ENCODE data around the gene TFF1.
"Not testable (repeated sequence)": the region's sequence is repeated elsewhere in the genome, so short reads cannot be mapped to it uniquely, and the experiment has no call there.

The TFF1 gene

DNA sequence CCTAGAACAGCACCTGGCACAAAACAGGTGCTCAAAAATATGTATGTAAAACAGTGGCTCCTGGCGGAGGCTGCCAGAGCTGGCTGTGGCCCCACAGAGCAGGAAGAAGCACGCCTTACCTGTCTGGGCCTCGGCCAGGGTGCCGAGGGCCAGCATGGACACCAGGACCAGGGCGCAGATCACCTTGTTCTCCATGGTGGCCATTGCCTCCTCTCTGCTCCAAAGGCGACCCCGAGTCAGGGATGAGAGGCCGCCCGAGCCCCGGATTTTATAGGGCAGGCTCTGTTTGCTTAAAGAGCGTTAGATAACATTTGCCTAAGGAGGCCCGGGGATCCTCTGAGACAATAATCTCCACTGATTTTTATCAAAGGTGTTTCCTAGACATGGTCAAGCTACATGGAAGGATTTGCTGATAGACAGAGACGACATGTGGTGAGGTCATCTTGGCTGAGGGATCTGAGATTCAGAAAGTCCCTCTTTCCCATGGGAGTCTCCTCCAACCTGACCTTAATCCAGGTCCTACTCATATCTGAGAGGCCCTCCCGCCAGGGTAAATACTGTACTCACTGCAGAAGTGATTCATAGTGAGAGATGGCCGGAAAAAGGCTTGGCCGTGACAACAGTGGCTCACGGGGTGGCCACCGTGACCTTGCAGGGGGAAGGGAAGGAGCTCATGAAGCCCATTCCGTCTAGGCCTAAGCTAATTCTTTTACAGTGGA lies at the start of gene TFF1:
TFF1 (minus strand) TSS at position 244 of the 719 bp plus-strand sequence; CDS start at position 204, 40 bp downstream.
- H3K4me3 ChIP-seq (ENCODE audit: low read length), result no peak within 1 kb of the TSS
- H3K27me3 ChIP-seq (ENCODE audit: insufficient read depth, low read length), result no peaks in the 10 kb centered on the region
- H3K4me1 ChIP-seq (ENCODE audit: insufficient read depth, low read length), result no peaks in the 10 kb centered on the region
- no peak within 1 kb of the TSS for H2AFZ ChIP-seq (ENCODE audit: low read depth, low read length)
- H3K36me3 ChIP-seq (ENCODE audit: insufficient read depth, low read length), result no peaks in the 10 kb centered on the region
- no peaks in the 10 kb centered on the region for H3K9me3 ChIP-seq (ENCODE audit: low read length)

DNA sequence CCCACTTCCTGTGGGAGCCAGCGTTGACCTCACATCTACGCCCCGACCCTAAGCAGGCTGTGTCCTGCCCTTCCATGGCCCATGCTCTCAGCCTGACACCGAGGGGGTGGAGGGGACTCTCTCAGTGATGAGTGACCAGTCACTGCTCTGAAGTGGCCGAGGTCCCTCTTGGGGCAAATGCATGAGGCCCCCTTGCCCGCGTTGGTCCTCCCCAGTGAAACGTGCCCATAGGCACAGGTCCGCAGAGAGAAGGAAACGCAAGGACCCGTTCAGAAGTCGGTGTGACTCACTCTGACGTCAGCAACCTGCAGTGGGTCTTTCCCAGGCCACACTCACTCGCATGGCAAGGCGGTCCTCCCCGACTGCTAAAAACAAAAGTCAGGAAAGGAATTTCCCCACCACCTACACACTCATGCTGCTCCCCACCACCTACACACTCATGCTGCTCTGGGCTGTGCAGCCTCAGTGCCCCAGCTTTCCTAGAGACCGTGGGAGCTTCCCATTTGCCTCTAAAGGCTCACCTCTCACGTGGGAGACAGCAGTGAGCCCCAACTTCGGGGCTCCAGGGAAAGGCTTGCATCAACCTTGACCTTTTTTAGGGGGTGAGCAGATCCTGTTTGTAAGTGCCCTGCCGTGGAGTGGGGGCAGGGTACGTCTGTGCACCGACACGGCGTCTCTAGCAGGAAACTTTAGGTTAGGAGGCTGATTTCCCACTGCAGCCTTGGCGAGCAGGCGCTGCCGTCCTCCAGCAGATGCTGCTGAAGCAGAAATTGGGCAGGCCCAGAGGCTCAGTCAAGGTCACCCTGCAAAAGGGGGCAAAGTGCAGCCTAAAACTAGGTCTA lies 48.8 kb upstream of the TFF1 start:
- Histone ChIP-seq H3K9me3 (ENCODE audit: low read length) (no peaks in the 10 kb centered on the region), H2AFZ (ENCODE audit: low read depth, low read length) (no peak overlapping the region), H3K4me1 (ENCODE audit: insufficient read depth, low read length) (no peaks in the 10 kb centered on the region), H3K36me3 (ENCODE audit: insufficient read depth, low read length) (no peaks in the 10 kb centered on the region), H3K4me3 (ENCODE audit: low read length) (no peak overlapping the region), H3K27me3 (ENCODE audit: insufficient read depth, low read length) (peaks cover 10% of the 10 kb centered on the region)

DNA sequence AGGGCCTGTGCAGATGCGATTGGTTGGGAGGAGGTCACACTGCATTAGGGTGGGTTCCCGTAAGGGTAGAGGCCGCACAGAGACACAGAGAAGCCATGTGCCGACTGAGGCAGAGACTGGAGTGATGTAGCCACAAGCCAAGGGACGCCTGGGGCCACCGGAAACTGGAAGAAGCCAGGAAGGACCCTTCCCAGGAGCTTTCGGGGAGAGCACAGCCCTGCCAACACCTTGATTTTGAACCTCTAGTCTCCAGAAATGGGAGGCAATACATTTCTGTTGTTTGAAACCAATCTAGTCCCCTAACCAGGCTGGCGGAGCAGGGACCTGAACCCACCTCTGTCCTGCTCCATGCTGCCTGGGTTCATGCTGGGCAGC lies 48.2 kb upstream of the TFF1 start:
- Histone ChIP-seq H2AFZ (ENCODE audit: low read depth, low read length) (no peak overlapping the region), H3K36me3 (ENCODE audit: insufficient read depth, low read length) (no peaks in the 10 kb centered on the region), H3K9me3 (ENCODE audit: low read length) (no peaks in the 10 kb centered on the region), H3K27me3 (ENCODE audit: insufficient read depth, low read length) (peaks cover 10% of the 10 kb centered on the region), H3K4me1 (ENCODE audit: insufficient read depth, low read length) (no peaks in the 10 kb centered on the region), H3K4me3 (ENCODE audit: low read length) (no peak overlapping the region)

DNA sequence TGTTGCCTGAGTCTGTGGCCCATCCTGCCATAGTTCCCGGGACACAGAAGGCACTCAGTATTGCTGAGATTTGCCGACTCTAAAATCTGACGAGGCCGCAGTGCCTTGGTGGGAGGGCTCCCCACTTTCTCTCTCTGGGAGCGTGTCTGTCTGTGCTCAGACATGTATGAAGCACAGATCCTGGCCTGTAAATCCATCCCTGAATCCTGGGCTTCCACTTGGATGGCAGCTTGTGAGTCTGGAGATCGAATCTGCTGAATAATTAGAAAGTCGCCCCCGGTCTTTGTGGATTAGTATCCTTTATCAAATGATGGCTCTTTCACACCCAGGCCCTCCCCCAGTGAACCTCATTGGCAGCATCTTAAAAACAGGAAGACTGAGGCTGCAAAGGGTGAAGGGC lies 47.7 kb upstream of the TFF1 start:
- no peaks in the 10 kb centered on the region for H3K36me3 ChIP-seq (ENCODE audit: insufficient read depth, low read length)
- peaks cover 10% of the 10 kb centered on the region for H3K27me3 ChIP-seq (ENCODE audit: insufficient read depth, low read length)
- H3K4me3 ChIP-seq (ENCODE audit: low read length), result no peak overlapping the region
- H2AFZ ChIP-seq (ENCODE audit: low read depth, low read length), result no peak overlapping the region
- H3K4me1 ChIP-seq (ENCODE audit: insufficient read depth, low read length), result no peaks in the 10 kb centered on the region
- no peaks in the 10 kb centered on the region for H3K9me3 ChIP-seq (ENCODE audit: low read length)

DNA sequence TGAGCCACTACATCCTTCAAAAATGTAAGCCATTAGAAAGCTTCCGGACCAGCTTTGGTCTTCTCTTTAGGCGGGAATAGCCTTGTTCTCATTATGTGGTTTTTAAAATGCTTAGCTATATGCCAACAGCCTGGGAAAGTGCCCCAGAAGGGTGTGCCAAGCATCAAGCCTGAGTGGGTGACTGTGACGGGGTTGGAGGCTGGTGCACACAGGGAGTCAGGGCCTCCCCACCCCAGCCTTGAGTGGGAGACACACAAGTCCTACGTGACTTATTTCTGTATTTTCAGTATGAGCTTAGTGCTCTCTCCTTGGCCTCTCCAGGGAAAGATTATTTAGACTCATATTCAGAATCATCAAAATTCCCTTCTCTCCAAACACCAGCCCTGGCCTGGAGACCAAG lies 47.2 kb upstream of the TFF1 start:
- Histone ChIP-seq H2AFZ (ENCODE audit: low read depth, low read length) (no peak overlapping the region), H3K4me3 (ENCODE audit: low read length) (no peak overlapping the region), H3K36me3 (ENCODE audit: insufficient read depth, low read length) (no peaks in the 10 kb centered on the region), H3K27me3 (ENCODE audit: insufficient read depth, low read length) (peaks cover 10% of the 10 kb centered on the region), H3K9me3 (ENCODE audit: low read length) (no peaks in the 10 kb centered on the region), H3K4me1 (ENCODE audit: insufficient read depth, low read length) (no peaks in the 10 kb centered on the region)

DNA sequence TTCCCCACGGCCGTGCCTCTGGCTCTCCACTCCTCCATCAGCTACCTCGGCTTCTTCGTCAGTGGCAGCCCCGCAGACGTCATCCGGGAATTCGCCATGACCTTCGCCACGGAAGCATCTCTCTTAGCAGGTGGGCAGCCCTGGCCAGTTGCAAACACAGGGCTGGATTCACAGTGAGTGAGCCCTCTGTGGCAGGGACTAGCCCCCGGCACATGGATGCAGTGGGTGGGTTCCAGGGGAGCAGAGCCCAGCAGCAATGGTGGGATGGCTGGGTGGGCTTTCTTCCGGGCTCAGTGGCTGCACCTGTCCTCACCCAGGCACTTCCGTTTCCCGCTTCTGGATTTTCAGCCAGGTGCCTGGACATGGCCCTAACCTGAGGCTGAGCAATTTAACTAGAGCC lies 46.8 kb upstream of the TFF1 start:
- Histone ChIP-seq H3K9me3 (ENCODE audit: low read length) (no peaks in the 10 kb centered on the region), H3K4me1 (ENCODE audit: insufficient read depth, low read length) (no peaks in the 10 kb centered on the region), H3K36me3 (ENCODE audit: insufficient read depth, low read length) (no peaks in the 10 kb centered on the region), H3K4me3 (ENCODE audit: low read length) (no peak overlapping the region), H3K27me3 (ENCODE audit: insufficient read depth, low read length) (peaks cover 10% of the 10 kb centered on the region), H2AFZ (ENCODE audit: low read depth, low read length) (no peak overlapping the region)

DNA sequence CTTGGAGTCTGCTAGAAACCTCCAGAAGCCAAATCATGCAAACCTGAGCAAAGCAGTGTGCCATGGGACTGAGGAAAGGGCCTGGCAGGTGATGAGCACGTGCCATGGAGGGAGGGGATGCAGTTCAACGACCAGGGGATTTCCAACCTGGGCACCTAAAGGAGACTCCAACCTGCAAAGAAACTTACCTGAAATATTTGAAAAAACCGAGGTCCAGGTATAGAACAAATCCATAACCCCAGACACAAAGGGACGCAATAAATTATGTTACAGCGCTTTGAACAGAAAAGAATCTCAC lies 46.2 kb upstream of the TFF1 start:
- peaks cover 10% of the 10 kb centered on the region for H3K27me3 ChIP-seq (ENCODE audit: insufficient read depth, low read length)

DNA sequence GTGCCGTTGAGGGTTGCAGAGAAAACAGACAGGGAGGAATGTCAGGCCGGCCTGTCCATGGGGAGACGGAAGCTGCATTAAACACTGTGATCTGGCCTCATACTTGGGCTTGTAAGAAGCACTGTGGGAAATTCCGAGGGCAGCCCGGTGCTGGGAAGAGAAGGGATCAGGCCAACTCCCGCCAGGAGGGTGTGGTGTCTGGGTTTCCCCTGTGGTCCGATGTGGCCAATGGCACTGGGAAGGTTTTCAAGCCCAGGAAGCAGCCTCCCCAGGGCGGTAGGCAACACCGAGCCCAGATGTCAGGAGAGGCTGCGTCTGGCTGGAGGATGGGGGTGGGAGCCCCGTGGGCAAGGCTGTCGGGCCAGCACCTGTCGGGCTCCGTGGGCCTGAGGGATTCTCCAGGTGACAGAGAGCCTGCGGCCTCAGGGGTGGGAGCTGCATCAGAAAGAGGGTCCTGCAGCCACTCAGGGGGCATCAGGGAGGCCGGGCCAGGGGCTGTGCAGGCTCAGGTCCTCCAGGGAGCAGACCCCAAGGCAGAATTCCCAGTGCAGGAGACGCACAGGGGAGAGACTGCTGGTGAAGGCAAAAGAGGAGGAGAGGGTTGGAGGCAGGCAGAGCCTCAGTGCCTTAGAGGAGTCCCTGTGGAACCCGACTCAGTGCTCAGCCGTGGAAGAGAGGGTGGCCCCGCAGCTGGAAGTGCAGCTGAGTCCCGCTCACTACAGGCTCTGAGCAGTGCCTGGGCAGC lies 45.7 kb upstream of the TFF1 start:
- no peaks in the 10 kb centered on the region for H3K4me1 ChIP-seq (ENCODE audit: insufficient read depth, low read length)
- H2AFZ ChIP-seq (ENCODE audit: low read depth, low read length), result no peak overlapping the region
- no peak overlapping the region for H3K4me3 ChIP-seq (ENCODE audit: low read length)
- no peaks in the 10 kb centered on the region for H3K36me3 ChIP-seq (ENCODE audit: insufficient read depth, low read length)
- H3K9me3 ChIP-seq (ENCODE audit: low read length), result no peaks in the 10 kb centered on the region
- H3K27me3 ChIP-seq (ENCODE audit: insufficient read depth, low read length), result peaks cover 12% of the 10 kb centered on the region

More for the DNA sequence above, 46.2 kb upstream of the TFF1 start:
- H3K4me1 ChIP-seq (ENCODE audit: insufficient read depth, low read length), result no peaks in the 10 kb centered on the region
- H3K9me3 ChIP-seq (ENCODE audit: low read length), result no peaks in the 10 kb centered on the region
- H2AFZ ChIP-seq (ENCODE audit: low read depth, low read length), result no peak overlapping the region
- no peaks in the 10 kb centered on the region for H3K36me3 ChIP-seq (ENCODE audit: insufficient read depth, low read length)
- no peak overlapping the region for H3K4me3 ChIP-seq (ENCODE audit: low read length)

DNA sequence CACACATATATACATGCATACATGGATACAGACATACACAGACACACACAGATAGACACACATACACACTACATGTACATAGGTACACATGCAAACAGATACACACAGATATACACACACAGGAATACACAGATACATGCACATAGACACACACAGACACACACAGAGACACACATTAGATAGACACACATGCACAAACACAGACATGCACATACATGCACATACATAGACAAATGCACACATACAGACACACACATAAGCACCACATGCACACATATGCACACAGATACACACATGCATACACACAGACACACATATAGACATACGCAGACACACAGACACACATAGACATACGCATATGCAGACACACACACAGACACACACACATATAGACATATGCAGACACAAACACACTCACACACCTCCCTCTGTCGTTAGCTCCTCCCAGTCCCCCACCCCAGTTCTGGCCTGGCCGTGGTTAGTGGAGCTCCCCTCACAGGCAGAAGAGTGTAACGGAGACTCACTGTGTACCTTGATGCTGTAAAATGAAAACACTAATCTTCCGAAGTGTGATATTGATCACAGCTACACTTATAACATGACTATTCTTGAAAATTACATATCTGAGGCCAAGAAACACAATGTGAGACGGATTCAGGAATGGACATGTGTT lies 45.0 kb upstream of the TFF1 start:
- Histone ChIP-seq H3K36me3 (ENCODE audit: insufficient read depth, low read length) (no peaks in the 10 kb centered on the region), H2AFZ (ENCODE audit: low read depth, low read length) (no peak overlapping the region), H3K4me1 (ENCODE audit: insufficient read depth, low read length) (no peaks in the 10 kb centered on the region), H3K4me3 (ENCODE audit: low read length) (no peak overlapping the region), H3K27me3 (ENCODE audit: insufficient read depth, low read length) (peaks cover 12% of the 10 kb centered on the region), H3K9me3 (ENCODE audit: low read length) (no peaks in the 10 kb centered on the region)

DNA sequence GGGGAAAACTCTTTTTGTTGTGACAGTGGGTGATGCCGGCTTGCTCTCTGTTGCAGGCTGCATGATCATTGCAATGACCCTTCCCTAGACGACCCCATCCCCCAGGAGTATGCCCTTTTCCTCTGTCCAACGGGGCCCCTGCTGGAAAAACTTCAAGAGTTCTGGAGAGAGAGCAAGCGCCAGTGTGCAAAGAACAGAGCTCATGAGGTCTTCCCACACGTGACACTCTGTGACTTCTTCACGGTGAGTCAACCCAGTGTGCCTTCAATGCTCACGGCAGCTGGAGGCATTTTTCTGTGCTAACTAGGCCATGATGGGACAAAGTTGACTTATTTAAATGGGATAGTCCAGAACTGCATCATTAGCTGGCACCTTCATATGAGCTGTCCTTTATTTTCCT lies 43.0 kb upstream of the TFF1 start:
- no peaks in the 10 kb centered on the region for H3K9me3 ChIP-seq (ENCODE audit: low read length)
- no peak overlapping the region for H3K4me3 ChIP-seq (ENCODE audit: low read length)
- no peak overlapping the region for H2AFZ ChIP-seq (ENCODE audit: low read depth, low read length)
- no peaks in the 10 kb centered on the region for H3K36me3 ChIP-seq (ENCODE audit: insufficient read depth, low read length)
- H3K4me1 ChIP-seq (ENCODE audit: insufficient read depth, low read length), result no peaks in the 10 kb centered on the region
- peaks cover 8% of the 10 kb centered on the region for H3K27me3 ChIP-seq (ENCODE audit: insufficient read depth, low read length)

DNA sequence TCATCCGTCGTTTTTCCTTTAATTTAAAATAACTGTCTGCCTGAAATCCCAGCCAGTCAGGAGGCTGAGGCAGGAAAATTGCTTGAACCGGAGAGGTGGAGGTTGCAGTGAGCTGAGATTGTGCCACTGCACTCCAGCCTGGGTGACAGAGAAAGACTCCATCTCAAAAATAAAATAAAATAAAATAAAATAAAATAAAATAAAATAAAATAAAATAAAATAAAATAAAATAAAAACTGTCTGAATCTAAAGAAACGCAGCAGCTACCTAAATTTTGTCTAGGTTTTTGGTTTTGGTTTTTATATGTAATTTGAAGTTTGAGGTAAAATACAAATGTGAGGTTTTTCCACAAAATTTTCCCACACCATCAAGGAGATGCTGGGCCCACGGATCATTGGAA lies 42.4 kb upstream of the TFF1 start:
- not testable (repeated sequence) for H3K27me3 ChIP-seq (ENCODE audit: insufficient read depth, low read length); H3K4me3 ChIP-seq (ENCODE audit: low read length); H3K36me3 ChIP-seq (ENCODE audit: insufficient read depth, low read length)

DNA sequence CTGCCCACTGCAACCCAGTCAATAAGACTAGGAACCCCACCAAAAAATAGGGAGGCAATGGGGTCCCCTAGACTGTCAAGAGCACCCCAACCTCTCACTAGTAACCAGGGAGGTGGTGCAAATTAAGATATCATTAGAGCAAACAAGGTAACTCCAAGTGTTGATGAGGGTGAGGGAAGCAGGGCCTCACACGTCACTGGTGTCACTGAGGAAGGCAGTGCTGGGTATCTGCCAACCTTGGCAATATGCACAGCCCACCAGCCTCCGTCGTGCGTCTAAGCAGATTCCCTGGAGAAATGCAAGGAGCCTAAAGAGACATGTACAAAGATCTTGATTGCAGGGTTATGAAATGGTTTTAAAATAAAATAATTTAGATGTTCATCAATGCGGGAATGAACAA lies 41.1 kb upstream of the TFF1 start:
- no peak overlapping the region for H3K4me3 ChIP-seq (ENCODE audit: low read length)
- no peaks in the 10 kb centered on the region for H3K4me1 ChIP-seq (ENCODE audit: insufficient read depth, low read length)
- H3K9me3 ChIP-seq (ENCODE audit: low read length), result no peaks in the 10 kb centered on the region
- H3K36me3 ChIP-seq (ENCODE audit: insufficient read depth, low read length), result no peaks in the 10 kb centered on the region
- H2AFZ ChIP-seq (ENCODE audit: low read depth, low read length), result no peak overlapping the region
- H3K27me3 ChIP-seq (ENCODE audit: insufficient read depth, low read length), result peaks cover 6% of the 10 kb centered on the region

More for the DNA sequence above, 42.4 kb upstream of the TFF1 start:
- not testable (repeated sequence) for H2AFZ ChIP-seq (ENCODE audit: low read depth, low read length); H3K9me3 ChIP-seq (ENCODE audit: low read length); H3K4me1 ChIP-seq (ENCODE audit: insufficient read depth, low read length)

DNA sequence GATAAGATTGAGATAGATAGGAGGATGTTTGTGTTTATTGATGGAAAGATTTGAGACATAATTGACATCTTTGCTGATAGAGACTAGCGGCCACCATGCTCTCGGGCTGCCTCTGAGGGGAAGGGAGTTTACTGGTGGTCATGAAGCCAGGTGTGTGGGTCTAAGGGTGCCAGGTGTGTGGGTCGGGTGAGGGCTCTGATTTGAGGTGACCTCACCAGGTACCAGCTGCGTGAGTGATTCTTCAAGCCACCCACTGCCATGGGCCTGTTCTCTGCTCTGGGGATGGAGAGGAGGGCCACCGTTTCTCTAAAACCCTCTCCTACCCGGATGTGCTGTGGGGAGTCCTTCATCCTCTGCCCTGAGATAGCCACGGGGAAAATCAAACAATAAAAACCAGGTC lies 40.5 kb upstream of the TFF1 start:
- no peaks in the 10 kb centered on the region for H3K36me3 ChIP-seq (ENCODE audit: insufficient read depth, low read length)
- H2AFZ ChIP-seq (ENCODE audit: low read depth, low read length), result no peak overlapping the region
- H3K27me3 ChIP-seq (ENCODE audit: insufficient read depth, low read length), result peaks cover 2% of the 10 kb centered on the region
- H3K4me3 ChIP-seq (ENCODE audit: low read length), result no peak overlapping the region
- H3K9me3 ChIP-seq (ENCODE audit: low read length), result no peaks in the 10 kb centered on the region
- no peaks in the 10 kb centered on the region for H3K4me1 ChIP-seq (ENCODE audit: insufficient read depth, low read length)

Measured in neuron (in vitro differentiated cells).